LHCN-M2 (cell line): Measurements from ENCODE around the gene SP3. TPM values are rescaled to one million over a fixed set of nuclear protein-coding genes. Genes with fewer than 3 reads are reported as not detected.

ENCODE experiments used
- DNase-seq: peaks from one replicate; pipeline ENCODE4 v3.0.0-alpha.2; 2012; ENCODE audit warnings: low read depth
- total RNA-seq: library from RNA; depleted of rRNA; stranded (reverse); fragments of >200 nt; gene quantifications from 2 replicates; pipeline ENCODE4 v1.2.3, GENCODE V29; 2014

SP3 gene
- total RNA-seq, 1 experiment from 2014 or later: 83.2 TPM

DNA sequence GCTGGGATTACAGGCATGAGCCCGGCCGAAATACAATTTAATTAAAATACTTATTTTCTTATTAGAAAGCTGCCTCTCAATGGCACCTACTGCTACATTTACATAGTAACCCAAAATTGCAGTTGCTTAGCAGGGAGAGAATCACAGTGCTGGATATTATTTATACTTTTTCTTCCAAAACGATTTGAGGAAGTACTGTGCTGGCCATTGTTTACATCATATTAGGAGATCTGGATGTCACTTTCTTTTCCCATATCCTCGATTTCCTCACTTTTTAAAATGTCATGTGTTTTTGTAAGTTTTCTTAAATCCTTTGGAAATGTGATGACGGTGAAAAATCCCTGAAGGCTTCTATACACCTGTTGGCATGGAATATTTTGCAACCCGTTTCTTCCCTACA lies 3.4 kb upstream of the SP3 start:
- no peak for DNase-seq

GRCh38 chr2:173966274-173967098 lies 1.3 kb upstream of the SP3 start:
- DNase-seq: no peak

- peak; percentile 81 for DNase-seq
Measured at GRCh38 chr2:173964565-173965371, 405 bp downstream of the SP3 start.

DNA sequence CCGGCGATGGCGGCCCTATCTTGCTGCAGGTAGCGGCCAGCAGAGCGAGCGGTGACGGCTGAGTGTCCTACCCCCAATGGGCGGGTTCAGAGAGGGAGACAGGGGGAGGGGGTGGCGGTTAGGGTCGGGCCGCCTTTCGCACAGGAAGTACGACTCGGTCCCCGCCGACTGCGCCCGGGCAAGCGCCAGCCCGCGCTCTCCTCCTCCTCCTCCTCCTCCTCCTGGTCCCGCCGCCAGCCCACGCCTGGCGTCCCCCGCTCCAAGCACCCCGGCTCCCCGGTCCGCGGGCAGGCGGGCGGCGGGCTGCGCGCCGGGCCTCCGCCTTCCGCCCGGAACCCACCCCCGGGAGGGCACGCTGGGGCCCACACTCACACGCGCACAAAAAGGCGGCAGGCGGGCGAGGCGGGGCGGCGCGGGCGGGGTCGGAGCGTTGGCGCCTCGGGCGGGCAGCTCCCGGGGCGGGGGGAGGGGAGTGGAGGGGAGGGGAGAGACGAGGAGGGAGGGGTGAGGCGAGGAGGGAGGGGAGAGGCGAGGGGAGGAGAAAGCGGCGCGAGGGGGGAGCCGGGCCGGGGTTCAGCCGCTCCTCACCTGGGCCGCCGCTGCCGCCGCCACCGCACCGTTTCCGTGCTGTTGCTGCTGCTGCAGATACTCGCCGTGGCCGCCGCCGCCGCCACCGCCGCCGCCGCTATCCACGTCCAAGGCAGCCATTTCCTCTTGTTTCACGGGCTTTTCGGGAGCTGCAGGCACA lies 1.2 kb downstream of the SP3 start:
- DNase-seq: peak; percentile 82

- DNase-seq: peak; percentile 78
Measured at GRCh38 chr2:173963323-173963816, 1.8 kb downstream of the SP3 start.

DNA sequence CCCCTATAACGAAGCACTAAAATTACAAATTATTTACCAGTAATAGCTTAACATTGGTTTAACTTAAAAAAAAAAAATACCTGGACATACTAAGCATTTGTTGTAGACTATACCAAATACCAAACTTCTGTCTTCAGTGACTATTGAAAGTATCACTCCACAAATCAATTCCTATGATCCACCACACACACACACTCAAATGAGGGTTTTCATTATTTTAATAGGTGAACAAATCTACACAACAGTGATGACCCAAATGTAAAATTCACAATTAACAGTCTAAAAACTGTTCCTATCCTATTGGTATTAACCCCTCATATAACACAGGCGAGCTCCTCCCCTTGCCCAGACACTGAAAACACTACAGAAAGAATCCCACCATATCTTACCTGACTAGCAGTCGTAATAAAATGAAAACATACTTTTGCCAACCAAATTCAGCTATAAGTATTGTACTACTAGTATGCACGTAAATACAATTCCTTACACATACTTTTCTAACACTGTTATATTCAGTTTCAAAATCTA lies 2.5 kb downstream of the SP3 start:
- no peak for DNase-seq

GRCh38 chr2:173962031-173962430 lies 3.1 kb downstream of the SP3 start:
- no peak for DNase-seq

DNA sequence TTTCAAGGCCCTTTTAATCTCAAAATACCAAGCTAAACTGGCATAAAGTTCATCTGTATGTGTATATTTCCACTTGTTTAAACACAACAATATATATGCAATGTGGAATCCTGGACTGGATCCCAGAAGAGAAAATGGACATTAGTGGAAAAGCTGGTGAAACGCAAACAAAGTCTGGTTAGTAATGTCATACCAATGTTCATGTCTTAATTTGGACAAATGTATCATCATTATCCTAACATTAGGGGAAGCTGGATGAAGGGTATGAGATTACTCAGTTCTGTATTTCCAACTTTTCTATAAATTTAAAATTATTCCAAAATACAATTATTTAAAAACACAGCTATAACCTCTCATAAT lies 3.8 kb downstream of the SP3 start:
- DNase-seq: no peak

- DNase-seq: no peak
Measured at GRCh38 chr2:173959909-173960308, 5.3 kb downstream of the SP3 start.

DNA sequence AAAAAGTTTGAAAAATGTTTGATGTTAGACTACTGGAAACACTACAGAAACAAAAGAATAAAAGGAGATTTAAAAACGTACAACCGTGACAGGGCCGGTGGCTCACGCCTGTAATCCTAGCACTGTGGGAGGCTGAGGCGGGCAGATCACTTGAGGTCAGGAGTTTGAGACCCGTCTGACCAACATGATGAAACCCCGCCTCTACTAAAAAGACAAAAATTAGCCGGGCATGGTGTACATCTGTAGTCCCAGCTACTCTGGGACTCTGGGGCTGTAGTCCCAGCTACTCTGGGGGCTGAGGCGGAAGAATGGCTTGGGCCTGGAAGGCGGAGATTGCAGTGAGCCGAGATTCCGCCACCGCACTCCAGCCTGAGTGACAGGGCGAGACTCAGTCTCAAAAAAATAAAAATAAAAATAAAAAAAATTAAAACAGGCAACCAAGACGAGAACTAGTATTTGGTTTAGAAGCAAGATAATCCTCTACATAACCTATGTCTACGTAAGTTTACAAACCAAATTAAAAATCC lies 5.8 kb downstream of the SP3 start:
- DNase-seq: no peak

DNA sequence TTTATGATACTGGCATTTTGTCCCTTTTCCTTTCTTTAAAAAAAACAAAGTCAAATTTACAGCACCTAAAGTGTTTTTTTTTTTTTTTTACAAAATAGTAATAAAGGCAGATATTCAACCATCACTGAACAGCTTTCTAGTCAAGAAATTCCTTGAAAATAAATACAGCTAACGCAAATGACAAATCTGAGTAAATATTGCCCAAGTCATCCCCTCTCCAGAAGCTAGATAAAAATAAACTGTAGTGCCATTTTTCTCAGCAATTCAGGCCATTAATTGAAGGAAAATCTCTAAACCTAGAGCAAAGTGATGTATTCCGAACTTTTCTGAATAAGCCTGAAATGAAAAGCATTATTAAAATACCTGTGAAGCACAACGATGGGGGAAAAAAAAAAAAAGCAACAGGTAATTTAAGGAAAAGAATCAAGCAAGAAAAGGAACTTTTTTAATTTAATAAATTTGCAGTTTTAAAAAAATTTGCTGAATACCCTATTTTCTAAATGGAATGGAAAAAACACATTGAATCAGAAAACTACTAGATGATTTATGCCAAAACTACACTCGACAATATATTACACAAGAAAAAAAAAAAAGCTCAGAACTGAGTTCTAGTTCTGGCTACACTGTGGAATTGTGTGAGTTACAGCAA lies 6.9 kb downstream of the SP3 start:
- no peak for DNase-seq

GRCh38 chr2:173957517-173957916 lies 7.7 kb downstream of the SP3 start:
- DNase-seq: no peak

DNA sequence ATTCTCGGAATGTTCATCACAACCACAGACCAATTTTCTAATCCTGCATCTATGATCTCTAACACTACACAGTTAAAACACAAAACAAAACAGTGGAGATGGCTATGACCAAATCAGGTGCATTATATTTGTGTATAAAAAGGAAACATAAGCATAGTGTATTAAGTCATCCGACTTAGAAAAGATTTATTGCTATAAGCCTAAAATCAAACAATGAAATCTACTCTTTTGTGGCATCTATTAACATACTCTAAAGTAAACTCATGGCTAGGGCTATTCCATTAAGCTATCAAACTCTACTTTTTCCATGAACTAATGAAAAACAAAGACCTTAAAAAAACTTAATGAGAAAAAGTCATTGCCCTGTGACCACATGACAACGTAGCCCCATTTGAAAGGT lies 8.7 kb downstream of the SP3 start:
- no peak for DNase-seq

- no peak for DNase-seq
Measured at GRCh38 chr2:173955867-173956266, 9.3 kb downstream of the SP3 start.

- no peak for DNase-seq
Measured at GRCh38 chr2:173955004-173955403, 10.2 kb downstream of the SP3 start.

DNA sequence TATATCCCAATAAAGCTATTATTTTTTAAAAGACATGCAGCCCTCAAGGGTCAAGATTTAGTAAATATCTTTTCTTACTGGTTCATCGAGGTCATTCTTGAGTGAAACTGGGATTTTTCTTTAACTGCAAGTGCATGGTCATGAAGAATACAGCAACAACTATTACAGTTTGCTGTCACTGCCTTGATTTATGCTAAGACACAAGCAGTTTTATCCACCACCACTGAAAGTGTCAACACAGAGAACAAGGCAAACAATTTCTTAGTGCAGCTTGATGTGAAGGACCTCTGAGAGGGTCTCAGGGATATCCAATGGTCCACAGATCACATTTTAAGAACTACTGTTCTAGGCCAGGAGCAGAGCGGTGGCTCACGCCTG lies 12.1 kb downstream of the SP3 start:
- no peak for DNase-seq

GRCh38 chr2:173952267-173953046 lies 12.7 kb downstream of the SP3 start:
- DNase-seq: no peak

GRCh38 chr2:173948842-173949241 lies 16.3 kb downstream of the SP3 start:
- no peak for DNase-seq

- no peak for DNase-seq
Measured at GRCh38 chr2:173948198-173948597, 17.0 kb downstream of the SP3 start.

- DNase-seq: no peak
Measured at GRCh38 chr2:173947131-173947530, 18.0 kb downstream of the SP3 start.
